CD4-positive, CD25-positive, alpha-beta regulatory T cell (primary cell): ENCODE data around the gene ANO1. TPM values are rescaled to one million over a fixed set of nuclear protein-coding genes. Genes with fewer than 3 reads are reported as not detected.

Source experiments
- ATAC-seq, 2 donors: fragments of 150-1000 bp; cut with Tn5 transposase; one replicate each; pipeline ENCODE4 v1.10.0; 2021; ENCODE audit warnings: low read depth in 2 of 2, moderate number of reproducible peaks in 2 of 2, moderate library complexity in 1 of 2
- DNase-seq, 3 donors: peaks; one replicate each; pipeline versions ENCODE4 v3.0.0 to v3.0.0-alpha.2; 2012 to 2022; ENCODE audit warnings: mixed read lengths in 1 of 3
- H3K27ac ChIP-seq: one replicate; pipeline ENCODE4 v1.7.0; 2013; ENCODE audit warnings: mild to moderate bottlenecking, low read length; ENCODE audit not compliant: insufficient read depth, poor library complexity, severe bottlenecking
- H3K27me3 ChIP-seq: one replicate; pipeline ENCODE4 v1.7.0; 2013; ENCODE audit warnings: low read length; ENCODE audit not compliant: control insufficient read depth, insufficient read depth
- H3K36me3 ChIP-seq: one replicate; pipeline ENCODE4 v1.7.0; 2013; ENCODE audit warnings: mild to moderate bottlenecking, low read length, moderate library complexity; ENCODE audit not compliant: control insufficient read depth, insufficient read depth
- H3K4me1 ChIP-seq: 2 replicates; pipeline ENCODE4 v1.7.0; 2013; ENCODE audit warnings: mild to moderate bottlenecking, low read length; ENCODE audit not compliant: insufficient read depth, control insufficient read depth, poor library complexity, severe bottlenecking
- H3K4me3 ChIP-seq: one replicate; pipeline ENCODE4 v1.7.0; 2013; ENCODE audit warnings: low read depth, mild to moderate bottlenecking, low read length, moderate library complexity
- H3K9me3 ChIP-seq, 2 experiments: 1 replicate in 1 of 2; 2 replicates in 1 of 2; pipeline ENCODE4 v1.7.0; 2013; ENCODE audit warnings: low read length in 2 of 2, mild to moderate bottlenecking in 1 of 2, moderate library complexity in 1 of 2; ENCODE audit not compliant: control insufficient read depth in 2 of 2
- H3K27ac Mint-ChIP-seq, 3 donors: one replicate each; pipeline ENCODE4 v1.8.0; 2020 to 2022; ENCODE audit warnings: mild to moderate bottlenecking in 3 of 3, mixed read lengths in 3 of 3, moderate library complexity in 2 of 3
- H3K27me3 Mint-ChIP-seq: one replicate; pipeline ENCODE4 v1.8.0; 2022; ENCODE audit warnings: mild to moderate bottlenecking, mixed read lengths
- H3K36me3 Mint-ChIP-seq: one replicate; pipeline ENCODE4 v1.8.0; 2020; ENCODE audit warnings: mixed read lengths
- H3K4me1 Mint-ChIP-seq, 4 donors: one replicate each; pipeline ENCODE4 v1.8.0; 2020 to 2022; ENCODE audit warnings: mixed read lengths in 4 of 4, mild to moderate bottlenecking in 1 of 4
- H3K4me3 Mint-ChIP-seq, 4 donors: one replicate each; pipeline ENCODE4 v1.8.0; 2020 to 2022; ENCODE audit warnings: mild to moderate bottlenecking in 4 of 4, mixed read lengths in 4 of 4, moderate library complexity in 3 of 4
- H3K9me3 Mint-ChIP-seq, 7 donors: one replicate each; pipeline ENCODE4 v1.8.0; 2020 to 2022; ENCODE audit warnings: mixed read lengths in 7 of 7, mild to moderate bottlenecking in 3 of 7, moderate library complexity in 2 of 7
- polyA plus RNA-seq, 4 donors: library from polyadenylated mRNA; unstranded; fragments of 300-500 nt; fragmentation: Illumina TruSeq; gene quantifications; one replicate each; pipeline ENCODE4 v1.2.3, GENCODE V29; 2021
- total RNA-seq: library from RNA; stranded (reverse); gene quantifications from one replicate; pipeline ENCODE4 v1.2.3, GENCODE V29; 2022

The ANO1 gene
- total and polyA plus RNA-seq, 5 donors from 2014 or later: not detected

DNA sequence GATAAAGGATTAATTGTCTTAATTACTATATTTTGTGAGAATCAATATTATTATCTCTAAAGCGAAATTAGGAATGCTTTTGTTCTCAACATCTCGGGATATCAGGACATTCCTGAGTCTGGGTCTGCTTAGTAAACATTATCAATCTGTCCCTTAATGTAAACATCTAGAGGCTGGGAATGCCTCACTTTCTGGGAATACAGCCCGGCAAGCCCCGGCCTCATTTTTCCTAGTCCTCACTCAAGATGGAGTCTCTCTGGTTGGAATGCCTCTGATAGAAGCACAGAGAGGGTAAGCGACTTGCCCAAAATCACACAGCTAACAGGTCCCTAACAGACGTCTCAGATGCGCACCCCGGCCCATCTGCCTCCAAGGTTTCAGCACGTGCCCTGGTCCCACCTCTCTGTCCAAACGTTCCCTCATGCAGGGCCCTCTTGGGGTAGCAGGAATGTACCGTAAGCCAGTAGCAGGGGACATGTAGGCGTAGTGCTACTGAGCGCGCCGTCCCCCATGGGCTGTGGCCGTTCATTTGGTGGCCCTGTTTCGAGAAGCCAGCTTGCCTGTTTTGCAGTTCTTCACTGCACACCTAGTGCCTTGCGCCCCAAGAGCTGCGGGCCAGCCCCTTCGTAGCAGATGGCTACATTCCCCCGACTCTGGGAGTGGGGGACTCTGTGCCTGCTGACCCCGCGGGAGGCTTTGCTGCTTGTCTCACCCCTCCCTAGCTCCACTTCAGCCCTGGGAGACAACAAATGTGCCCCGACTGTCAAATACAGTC lies 62.8 kb downstream of the ANO1 start:
- Histone ChIP-seq H3K27ac (no peak overlapping the region), H3K27me3 (no peaks in the 10 kb centered on the region), H3K36me3 (no peaks in the 10 kb centered on the region), H3K9me3 (no peaks in the 10 kb centered on the region), H3K4me1 (no peaks in the 10 kb centered on the region), H3K4me3 (no peak overlapping the region)
- Mint-ChIP-seq H3K4me3 (no peak overlapping the region), H3K27ac (peak overlapping the region in 1 of 3 donors; percentile 26), H3K27me3 (peaks cover 30% of the 10 kb centered on the region), H3K4me1 (no peaks in the 10 kb centered on the region), H3K9me3 (peaks cover 0 to 2% (median 0%) of the 10 kb centered on the region in 7 donors), H3K36me3 (no peaks in the 10 kb centered on the region)
- no peak for DNase-seq
- ATAC-seq: no peak

DNA sequence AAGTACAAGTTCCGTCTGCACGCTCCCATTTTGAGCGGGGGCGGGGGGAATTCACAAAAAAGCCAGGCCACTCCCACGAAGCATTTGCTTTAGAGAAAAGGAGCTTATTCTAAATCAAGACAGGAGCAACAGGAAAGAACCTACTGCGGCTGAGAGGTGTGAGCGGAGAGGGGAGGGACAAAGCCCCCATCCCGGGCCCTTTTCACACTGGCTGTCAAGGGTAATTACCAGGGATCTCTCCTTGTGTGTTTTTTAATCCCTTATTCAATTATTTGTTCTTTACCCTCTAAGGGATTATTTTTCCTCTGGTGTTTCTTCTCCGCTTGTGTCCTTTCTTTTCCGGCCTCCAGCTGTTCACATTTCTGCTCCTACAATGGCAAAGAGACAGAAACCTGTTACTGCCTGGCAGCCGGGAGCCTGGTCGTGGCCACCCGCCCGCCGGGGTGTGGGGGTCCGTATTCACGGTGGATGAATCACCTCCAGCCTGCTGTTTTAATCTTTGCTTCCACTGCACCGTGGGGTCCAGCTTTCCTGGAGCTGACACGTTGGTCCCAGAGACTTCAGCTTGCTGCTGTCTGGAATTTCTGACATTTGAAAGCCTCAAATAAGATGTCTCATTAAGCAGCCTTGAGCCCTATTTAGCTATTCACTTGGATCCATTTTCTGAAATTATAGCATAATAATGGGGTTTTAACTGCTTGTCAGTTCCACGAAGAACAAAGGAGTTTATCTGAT lies 63.5 kb downstream of the ANO1 start:
- H3K9me3 ChIP-seq: no peaks in the 10 kb centered on the region
- Mint-ChIP-seq H3K36me3 (no peaks in the 10 kb centered on the region), H3K27ac (no peak overlapping the region), H3K9me3 (peaks cover 0 to 2% (median 0%) of the 10 kb centered on the region in 7 donors), H3K4me3 (peak overlapping the region in 1 of 4 donors; percentile 15), H3K27me3 (peaks cover 35% of the 10 kb centered on the region), H3K4me1 (no peaks in the 10 kb centered on the region)
- ATAC-seq (no peak), DNase-seq (no peak)
- no peaks in the 10 kb centered on the region for H3K4me1 ChIP-seq
- no peak overlapping the region for H3K4me3 ChIP-seq
- no peaks in the 10 kb centered on the region for H3K27me3 ChIP-seq
- no peak overlapping the region for H3K27ac ChIP-seq
- H3K36me3 ChIP-seq: no peaks in the 10 kb centered on the region

DNA sequence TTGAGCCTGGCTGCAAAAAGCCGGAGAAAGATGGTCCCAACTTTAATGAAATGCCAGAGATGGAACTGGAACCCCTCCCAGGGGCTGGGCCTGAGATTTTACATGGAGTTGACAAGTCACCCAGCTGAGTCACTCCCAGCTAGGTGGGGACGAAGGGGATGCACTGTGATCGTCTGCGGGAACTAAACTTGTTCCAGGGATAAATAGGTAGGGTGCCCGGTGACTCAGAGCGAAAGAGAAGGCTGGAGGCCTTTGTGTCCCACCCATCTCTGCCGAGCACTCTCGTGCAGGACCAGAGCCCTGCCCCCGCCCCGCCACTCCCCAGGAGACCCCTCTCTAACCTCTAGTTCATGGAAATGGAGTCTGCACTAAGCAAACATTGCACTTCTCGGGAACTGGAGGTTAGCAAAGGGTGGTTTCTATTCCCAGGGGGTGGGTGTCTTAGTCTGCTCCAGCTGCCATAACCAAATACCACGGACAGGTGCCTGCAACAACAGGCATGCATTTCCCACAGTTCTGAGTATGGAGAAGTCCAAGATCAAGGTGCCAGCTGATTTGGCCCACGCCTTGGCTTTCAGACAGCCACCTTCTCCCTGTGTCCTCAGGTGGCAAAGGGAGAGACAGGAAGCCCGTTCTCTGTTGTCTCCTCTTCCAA lies 64.2 kb downstream of the ANO1 start:
- no peaks in the 10 kb centered on the region for H3K4me1 ChIP-seq
- Mint-ChIP-seq H3K36me3 (no peaks in the 10 kb centered on the region), H3K4me1 (no peaks in the 10 kb centered on the region), H3K27ac (no peak overlapping the region), H3K4me3 (no peak overlapping the region), H3K27me3 (peaks cover 35% of the 10 kb centered on the region), H3K9me3 (peaks cover 0 to 2% (median 0%) of the 10 kb centered on the region in 7 donors)
- no peak overlapping the region for H3K27ac ChIP-seq
- no peak for ATAC-seq
- DNase-seq: no peak
- H3K9me3 ChIP-seq: no peaks in the 10 kb centered on the region
- H3K4me3 ChIP-seq: no peak overlapping the region
- no peaks in the 10 kb centered on the region for H3K36me3 ChIP-seq
- H3K27me3 ChIP-seq: no peaks in the 10 kb centered on the region

DNA sequence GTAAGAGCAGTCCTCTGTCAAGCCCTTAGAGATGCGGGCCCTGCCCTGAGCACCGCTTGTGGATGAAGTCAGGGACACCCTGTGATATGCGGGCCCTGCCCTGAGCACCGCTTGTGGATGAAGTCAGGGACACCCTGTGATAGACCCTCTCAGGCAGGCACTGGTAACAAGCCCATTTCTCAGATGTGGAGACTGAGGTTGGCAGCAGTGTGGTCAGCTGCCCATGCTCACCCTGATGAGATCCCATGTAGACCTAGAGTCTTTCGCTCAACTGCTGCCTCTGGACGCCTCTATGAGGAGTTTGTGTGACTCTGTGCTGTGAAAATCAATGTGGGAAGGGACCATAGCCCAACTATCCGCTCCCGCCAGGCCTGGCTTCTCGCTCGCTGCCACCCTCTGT lies 66.1 kb downstream of the ANO1 start:
- no peak overlapping the region for H3K27ac ChIP-seq
- H3K27me3 Mint-ChIP-seq: peaks cover 35% of the 10 kb centered on the region
- H3K4me1 ChIP-seq: no peaks in the 10 kb centered on the region
- no peaks in the 10 kb centered on the region for H3K36me3 ChIP-seq
- no peak for ATAC-seq
- no peaks in the 10 kb centered on the region for H3K27me3 ChIP-seq
- H3K36me3 Mint-ChIP-seq: no peaks in the 10 kb centered on the region
- no peak for DNase-seq
- H3K9me3 ChIP-seq: no peaks in the 10 kb centered on the region
- peak overlapping the region in 1 of 4 donors; percentile 38 for H3K4me3 Mint-ChIP-seq
- H3K4me1 Mint-ChIP-seq: no peaks in the 10 kb centered on the region
- no peak overlapping the region for H3K4me3 ChIP-seq
- peaks cover 0 to 2% (median 0%) of the 10 kb centered on the region in 7 donors for H3K9me3 Mint-ChIP-seq
- no peak overlapping the region for H3K27ac Mint-ChIP-seq

DNA sequence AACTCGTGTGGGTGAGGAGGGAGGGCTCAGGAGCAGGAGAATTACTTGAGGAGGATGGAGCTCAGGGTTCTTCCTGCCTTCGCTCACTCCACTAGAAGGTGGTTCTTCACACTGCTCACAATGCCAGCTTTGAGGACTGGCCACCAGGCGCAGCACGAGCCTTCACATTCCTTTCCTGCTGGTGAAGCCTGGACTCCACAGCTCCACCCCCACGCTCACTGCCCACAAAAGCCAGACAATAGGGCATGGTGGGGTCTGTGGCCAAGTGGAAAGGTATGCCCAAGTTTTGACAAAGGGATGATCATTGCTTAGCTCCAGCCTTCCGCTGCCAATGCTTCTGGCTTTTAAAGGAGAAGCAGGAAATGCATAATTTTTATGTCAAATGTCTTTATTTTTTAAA lies 67.0 kb downstream of the ANO1 start:
- no peak overlapping the region for H3K27ac ChIP-seq
- Mint-ChIP-seq H3K9me3 (peaks cover 0 to 2% (median 0%) of the 10 kb centered on the region in 7 donors), H3K27me3 (peaks cover 36% of the 10 kb centered on the region), H3K36me3 (no peaks in the 10 kb centered on the region), H3K4me1 (no peaks in the 10 kb centered on the region), H3K27ac (no peak overlapping the region), H3K4me3 (no peak overlapping the region)
- no peak overlapping the region for H3K4me3 ChIP-seq
- H3K9me3 ChIP-seq: no peaks in the 10 kb centered on the region
- H3K4me1 ChIP-seq: no peaks in the 10 kb centered on the region
- H3K36me3 ChIP-seq: no peaks in the 10 kb centered on the region
- DNase-seq: no peak
- no peaks in the 10 kb centered on the region for H3K27me3 ChIP-seq
- no peak for ATAC-seq

DNA sequence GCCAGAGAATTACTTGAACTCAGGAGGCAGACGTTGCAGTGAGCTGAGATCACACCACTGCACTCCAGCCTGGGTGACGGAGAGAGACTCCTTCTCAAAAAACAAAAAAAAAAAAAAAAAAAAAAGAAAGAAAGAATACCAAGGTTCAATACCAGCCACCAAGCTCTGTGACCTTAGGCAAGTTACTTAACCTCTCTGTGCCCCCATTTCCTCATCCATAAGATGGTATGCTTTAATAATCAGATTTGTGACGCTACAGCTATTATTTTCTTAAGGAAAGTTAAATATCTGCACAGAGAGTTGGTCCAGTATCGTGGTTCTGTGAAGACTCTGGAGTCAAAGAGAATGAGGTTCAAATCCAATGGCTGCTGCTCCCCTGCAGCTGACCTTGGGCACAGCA lies 67.7 kb downstream of the ANO1 start:
- H3K4me1 ChIP-seq: no peaks in the 10 kb centered on the region
- H3K9me3 ChIP-seq: no peaks in the 10 kb centered on the region
- Mint-ChIP-seq H3K27ac (no peak overlapping the region), H3K4me3 (no peak overlapping the region), H3K4me1 (no peaks in the 10 kb centered on the region), H3K9me3 (peaks cover 0 to 2% (median 0%) of the 10 kb centered on the region in 7 donors), H3K27me3 (peaks cover 29% of the 10 kb centered on the region), H3K36me3 (no peaks in the 10 kb centered on the region)
- ATAC-seq (no peak), DNase-seq (no peak)
- H3K27me3 ChIP-seq: no peaks in the 10 kb centered on the region
- H3K36me3 ChIP-seq: no peaks in the 10 kb centered on the region
- H3K27ac ChIP-seq: no peak overlapping the region
- H3K4me3 ChIP-seq: no peak overlapping the region

- no peaks in the 10 kb centered on the region for H3K27me3 ChIP-seq
- no peaks in the 10 kb centered on the region for H3K36me3 Mint-ChIP-seq
These were observed 68.2 kb downstream of the ANO1 start for GRCh38 chr11:70146299-70146698.

More at GRCh38 chr11:70146299-70146698, 68.2 kb downstream of the ANO1 start:
- DNase-seq: no peak
- Mint-ChIP-seq H3K27ac (no peak overlapping the region), H3K4me1 (no peaks in the 10 kb centered on the region), H3K9me3 (peaks cover 0 to 2% (median 0%) of the 10 kb centered on the region in 7 donors), H3K4me3 (no peak overlapping the region), H3K27me3 (peaks cover 26% of the 10 kb centered on the region)
- Histone ChIP-seq H3K4me3 (no peak overlapping the region), H3K4me1 (no peaks in the 10 kb centered on the region), H3K27ac (no peak overlapping the region), H3K9me3 (no peaks in the 10 kb centered on the region), H3K36me3 (no peaks in the 10 kb centered on the region)
- no peak for ATAC-seq
